Keratinocyte (primary cell): ENCODE results near the gene SMYD3. TPM values are rescaled to one million over a fixed set of nuclear protein-coding genes. Genes with fewer than 3 reads are reported as not detected.

Experiments
- DNase-seq: peaks from one replicate; pipeline ENCODE4 v3.0.0-alpha.2; 2011; ENCODE audit warnings: low read depth, missing footprints, low spot score
- FAIRE-seq: peaks from 2 replicates; lab custom pipeline; 2011; peaks lifted over from hg19 to GRCh38; lab: Jason Lieb, UNC
- H2AFZ ChIP-seq: 2 replicates; pipeline ENCODE4 v1.6.0; 2012; ENCODE audit warnings: low read length, control low read depth, inconsistent platforms; ENCODE audit not compliant: control insufficient read depth
- H3K27ac ChIP-seq: 2 replicates; pipeline ENCODE4 v1.5.1; 2011; ENCODE audit warnings: low read length; ENCODE audit not compliant: control insufficient read depth, insufficient read depth
- H3K27me3 ChIP-seq: 3 replicates; pipeline ENCODE4 v1.6.0; 2011; ENCODE audit warnings: low read length; ENCODE audit not compliant: control insufficient read depth, insufficient read depth; ENCODE audit errors: extremely low read depth
- H3K36me3 ChIP-seq, 2 experiments: 2 replicates in 1 of 2; 3 replicates in 1 of 2; pipeline ENCODE4 v1.5.1; 2011; ENCODE audit warnings: low read length in 2 of 2, mild to moderate bottlenecking in 1 of 2; ENCODE audit not compliant: control insufficient read depth in 2 of 2, insufficient read depth in 2 of 2; ENCODE audit errors: extremely low read depth in 1 of 2
- H3K4me1 ChIP-seq: 3 replicates; pipeline ENCODE4 v1.5.1; 2011; ENCODE audit warnings: low read length; ENCODE audit not compliant: control insufficient read depth, insufficient read depth; ENCODE audit errors: extremely low read depth
- H3K4me2 ChIP-seq: 3 replicates; pipeline ENCODE4 v1.6.0; 2011; ENCODE audit warnings: low read depth, low read length; ENCODE audit not compliant: control insufficient read depth, insufficient read depth; ENCODE audit errors: extremely low read depth
- H3K4me3 ChIP-seq, 3 experiments: fragments of 200-600 bp in 1 of 3; sonication (generic) in 1 of 3; 2 replicates in 2 of 3; 3 replicates in 1 of 3; pipeline ENCODE4 v1.5.1; 2011 to 2016; ENCODE audit warnings: low read length in 3 of 3, mild to moderate bottlenecking in 3 of 3, control low read depth in 2 of 3, inconsistent platforms in 1 of 3, low read depth in 1 of 3, mixed read lengths in 1 of 3, mixed run types in 1 of 3, moderate library complexity in 1 of 3; ENCODE audit not compliant: control insufficient read depth in 2 of 3, insufficient read depth in 2 of 3; ENCODE audit errors: extremely low read depth in 1 of 3
- H3K79me2 ChIP-seq: 2 replicates; pipeline ENCODE4 v1.6.0; 2012; ENCODE audit warnings: low read length; ENCODE audit not compliant: control insufficient read depth, insufficient read depth
- H3K9ac ChIP-seq: 3 replicates; pipeline ENCODE4 v1.6.0; 2011; ENCODE audit warnings: low read length; ENCODE audit not compliant: control insufficient read depth, insufficient read depth; ENCODE audit errors: extremely low read depth
- H3K9me1 ChIP-seq: 3 replicates; pipeline ENCODE4 v1.6.0; 2011; ENCODE audit warnings: low read length; ENCODE audit not compliant: control insufficient read depth, insufficient read depth; ENCODE audit errors: extremely low read depth
- H3K9me3 ChIP-seq: 2 replicates; pipeline ENCODE4 v1.5.1; 2012; ENCODE audit warnings: low read depth, low read length; ENCODE audit not compliant: control insufficient read depth
- H4K20me1 ChIP-seq: 3 replicates; pipeline ENCODE4 v1.6.0; 2011; ENCODE audit warnings: low read length; ENCODE audit not compliant: control insufficient read depth, insufficient read depth; ENCODE audit errors: extremely low read depth
- CTCF ChIP-seq, 3 experiments: IDR thresholded peaks in 1 of 3; conservative IDR thresholded peaks in 1 of 3; optimal IDR thresholded peaks in 1 of 3; 2 replicates in 2 of 3; 3 replicates in 1 of 3; pipeline versions ENCODE3 to v1.5.1; 2011; ENCODE audit warnings: low read length in 3 of 3, mild to moderate bottlenecking in 3 of 3, moderate library complexity in 2 of 3, control low read depth in 1 of 3, inconsistent platforms in 1 of 3; ENCODE audit not compliant: insufficient read depth in 2 of 3; ENCODE audit errors: extremely low read depth in 1 of 3
- EZH2 ChIP-seq: IDR thresholded peaks from one replicate; pipeline ENCODE4 v1.6.1; 2012; ENCODE audit warnings: inconsistent platforms, mild to moderate bottlenecking, low read length, moderate library complexity
- dilution Hi-C: fragments of 300-500 bp; cut with MboI; formaldehyde crosslinking; loops from one replicate; pipeline ENCODE4 v1.7.0; 2020; ENCODE audit warnings: low sequenced_read_pairs; ENCODE audit not compliant: extremely low pct_ligation_motif_present
- polyA plus RNA-seq, 5 experiments: library from polyadenylated mRNA; depleted of rRNA in 3 of 5; stranded (reverse) in 3 of 5; stranded (forward) in 1 of 5; unstranded in 1 of 5; fragments of >200 nt; gene quantifications; 1 replicate in 1 of 5; 2 replicates in 3 of 5; 3 replicates in 1 of 5; pipeline versions ENCODE4 v1.2.1 to v1.2.3, GENCODE V29; 2011 to 2012; ENCODE audit warnings: missing spikeins in 2 of 5, low read depth in 1 of 5, low replicate concordance in 1 of 5

Gene SMYD3
- polyA plus RNA-seq, 1 donor (not counting 4 experiments of a cell fraction or from before 2014, with no cell fraction given): 31.0 TPM

- H3K36me3 ChIP-seq: no peaks in the 10 kb centered on the region
- H3K9me3 ChIP-seq: no peaks in the 10 kb centered on the region
- TF ChIP-seq CTCF (optimal IDR thresholded peaks at IDR 0.05 in 1 of 3, IDR thresholded peaks at IDR 0.05 in 1 of 3, conservative IDR thresholded peaks at IDR 0.05 in 1 of 3; ENCODE audit: extremely low read depth in 1 of 3, insufficient read depth in 2 of 3, low read length in 3 of 3) (no peak), EZH2 (no peak)
- no peak overlapping the region for H3K9ac ChIP-seq
- no peak overlapping the region for H3K27ac ChIP-seq
- no peaks in the 10 kb centered on the region for H3K79me2 ChIP-seq
- H3K4me1 ChIP-seq: no peaks in the 10 kb centered on the region
- H4K20me1 ChIP-seq: no peaks in the 10 kb centered on the region
- no peak overlapping the region for H2AFZ ChIP-seq
- no peak overlapping the region for H3K4me2 ChIP-seq
- no peaks in the 10 kb centered on the region for H3K9me1 ChIP-seq
- dilution Hi-C loops: no loop called here
- FAIRE-seq (no peak), DNase-seq (no peak)
- no peaks in the 10 kb centered on the region for H3K27me3 ChIP-seq
- no peak overlapping the region for H3K4me3 ChIP-seq
These were observed 692.4 kb downstream of the SMYD3 start for GRCh38 chr1:245814651-245815050.

- H3K9me1 ChIP-seq: no peaks in the 10 kb centered on the region
- dilution Hi-C loops: no loop called here
- no peaks in the 10 kb centered on the region for H3K9me3 ChIP-seq
- no peaks in the 10 kb centered on the region for H3K27me3 ChIP-seq
- H3K9ac ChIP-seq: no peak overlapping the region
- no peaks in the 10 kb centered on the region for H3K4me1 ChIP-seq
- no peaks in the 10 kb centered on the region for H3K36me3 ChIP-seq
- H4K20me1 ChIP-seq: no peaks in the 10 kb centered on the region
- DNase-seq (no peak), FAIRE-seq (no peak)
- H3K27ac ChIP-seq: no peak overlapping the region
- no peak overlapping the region for H3K4me3 ChIP-seq
- H2AFZ ChIP-seq: no peak overlapping the region
- no peak overlapping the region for H3K4me2 ChIP-seq
- no peaks in the 10 kb centered on the region for H3K79me2 ChIP-seq
- TF ChIP-seq CTCF (optimal IDR thresholded peaks at IDR 0.05 in 1 of 3, IDR thresholded peaks at IDR 0.05 in 1 of 3, conservative IDR thresholded peaks at IDR 0.05 in 1 of 3; ENCODE audit: extremely low read depth in 1 of 3, insufficient read depth in 2 of 3, low read length in 3 of 3) (no peak), EZH2 (no peak)
These were observed 694.8 kb downstream of the SMYD3 start for GRCh38 chr1:245812278-245812677.
